Adrenal gland (tissue), 5 donors: ENCODE measurements around the gene SYCP2L.

Experiments
- CTCF ChIP-seq, 6 experiments: fragments of 450-650 bp in 4 of 6; fragments of 200-600 bp in 2 of 6; sonication (generic) in 1 of 6; IDR thresholded peaks; 1 replicate in 5 of 6; 2 replicates in 1 of 6; pipeline versions ENCODE4 v1.5.1 to v1.8.0; 2016 to 2021; ENCODE audit warnings: antibody characterized with exemption in 6 of 6, mild to moderate bottlenecking in 2 of 6, moderate library complexity in 1 of 6
- POLR2A ChIP-seq, 2 donors: fragments of 450-650 bp; IDR thresholded peaks; one replicate each; pipeline ENCODE4 v1.6.1; 2017; ENCODE audit warnings: antibody characterized with exemption in 2 of 2, mild to moderate bottlenecking in 2 of 2, moderate library complexity in 1 of 2
- donor health status: DM: no; HTN: no; CAD: no.

- TF ChIP-seq CTCF (IDR thresholded peaks at IDR 0.05) = no peak
- no peak for TF ChIP-seq POLR2A (IDR thresholded peaks at IDR 0.05)
These were observed 75.8 kb downstream of the SYCP2L start for GRCh38 chr6:10962673-10963072.
